ENCODE data around the gene VSIR. TPM values are rescaled to one million over a fixed set of nuclear protein-coding genes. Genes with fewer than 3 reads are reported as not detected.

The VSIR gene
- total and polyA plus RNA-seq, 8 donors = 14.2 to 103 (median 16.2) TPM

GRCh38 chr10:71745664-71746250 is 27.6 kb downstream of the VSIR start:
- intact Hi-C loops (cut with DNase I; ENCODE audit: low total_unique reads) = no loop called here
- Histone ChIP-seq H3K9me3 (peaks cover 0 to 12% (median 7%) of the 10 kb centered on the region in 4 donors), H3K27ac (peak overlapping the region; percentile 33 to 85 (median 79)), H3K36me3 (peaks cover 8 to 14% (median 11%) of the 10 kb centered on the region in 4 donors), H3K4me1 (peaks cover 43 to 76% (median 49%) of the 10 kb centered on the region in 4 donors), H3K4me3 (no peak overlapping the region), H3K27me3 (no peaks in the 10 kb centered on the region)
- 85 to 100% (median 95%) methylated on average over 1 to 2 of the region's 2 CpGs for WGBS, 5 donors
- TF ChIP-seq POLR2AphosphoS5 (IDR thresholded peaks at IDR 0.05) (no peak), CTCF (IDR thresholded peaks at IDR 0.05) (no peak), EP300 (IDR thresholded peaks at IDR 0.05) (no peak), POLR2A (IDR thresholded peaks at IDR 0.05) (no peak)
- no peak for DNase-seq

GRCh38 chr10:71744897-71745663 is 28.2 kb downstream of the VSIR start:
- intact Hi-C loops (cut with DNase I; ENCODE audit: low total_unique reads) = no loop called here
- no peak overlapping the region for H3K4me3 ChIP-seq
- H3K36me3 ChIP-seq = peaks cover under 1 to 7% (median 5%) of the 10 kb centered on the region in 4 donors
- peaks cover 46 to 76% (median 50%) of the 10 kb centered on the region in 4 donors for H3K4me1 ChIP-seq
- H3K27ac ChIP-seq = peak overlapping the region in 3 of 5 donors; percentile 74 to 85 (median 80)
- peaks cover 0 to 12% (median 7%) of the 10 kb centered on the region in 4 donors for H3K9me3 ChIP-seq
- TF ChIP-seq POLR2AphosphoS5 (IDR thresholded peaks at IDR 0.05) = no peak
- no peak for TF ChIP-seq EP300 (IDR thresholded peaks at IDR 0.05)
- no peak for TF ChIP-seq POLR2A (IDR thresholded peaks at IDR 0.05)
- no peak for TF ChIP-seq CTCF (IDR thresholded peaks at IDR 0.05)
- no peak for DNase-seq
- H3K27me3 ChIP-seq = no peaks in the 10 kb centered on the region
- 80 to 93% (median 85%) methylated on average over 7 to 8 of the region's 8 CpGs for WGBS, 5 donors

- DNase-seq = no peak
- no peak for TF ChIP-seq POLR2AphosphoS5 (IDR thresholded peaks at IDR 0.05)
- TF ChIP-seq EP300 (IDR thresholded peaks at IDR 0.05) = no peak
- TF ChIP-seq POLR2A (IDR thresholded peaks at IDR 0.05) = no peak
- TF ChIP-seq CTCF (IDR thresholded peaks at IDR 0.05) = no peak
- Histone ChIP-seq H3K4me3 (no peak overlapping the region), H3K27me3 (no peaks in the 10 kb centered on the region), H3K27ac (no peak overlapping the region), H3K36me3 (no peaks in the 10 kb centered on the region), H3K9me3 (peaks cover 0 to 12% (median 7%) of the 10 kb centered on the region in 4 donors), H3K4me1 (peaks cover 34 to 76% (median 43%) of the 10 kb centered on the region in 4 donors)
- intact Hi-C loops (cut with DNase I; ENCODE audit: low total_unique reads) = no loop called here
- 87 to 98% (median 94%) methylated on average over 1 of the region's 1 CpG for WGBS, 5 donors
Measured at GRCh38 chr10:71743866-71744265, 29.5 kb downstream of the VSIR start.

- no peaks in the 10 kb centered on the region for H3K27me3 ChIP-seq
- no peaks in the 10 kb centered on the region for H3K36me3 ChIP-seq
- H3K9me3 ChIP-seq = peaks cover 0 to 12% (median 7%) of the 10 kb centered on the region in 4 donors
- peaks cover 28 to 73% (median 37%) of the 10 kb centered on the region in 4 donors for H3K4me1 ChIP-seq
- no peak for TF ChIP-seq POLR2AphosphoS5 (IDR thresholded peaks at IDR 0.05)
- no peak for TF ChIP-seq POLR2A (IDR thresholded peaks at IDR 0.05)
- TF ChIP-seq CTCF (IDR thresholded peaks at IDR 0.05) = no peak
- TF ChIP-seq EP300 (IDR thresholded peaks at IDR 0.05) = no peak
- H3K27ac ChIP-seq = peak overlapping the region in 1 of 5 donors; percentile 19
- 83 to 96% (median 86%) methylated on average over 4 of the region's 4 CpGs for WGBS, 5 donors
- H3K4me3 ChIP-seq = no peak overlapping the region
- intact Hi-C loops (cut with DNase I; ENCODE audit: low total_unique reads) = no loop called here
- DNase-seq = no peak
Measured at GRCh38 chr10:71743089-71743838, 30.1 kb downstream of the VSIR start.
